HG02798 (cell line): ENCODE measurements around the gene RAB3GAP1.
A peak's percentile ranks its signal among the peaks of the same experiment; 100 is the strongest.
"Not testable (repeated sequence)": the region's sequence is repeated elsewhere in the genome, so short reads cannot be mapped to it uniquely, and the experiment has no call there.

ENCODE experiments used
- ATAC-seq: cut with Tn5 transposase; IDR thresholded peaks from one replicate; pipeline ENCODE4 v1.9.1; 2021; ENCODE audit warnings: mild to moderate bottlenecking; ENCODE audit not compliant: unreplicated experiment, poor library complexity

Gene RAB3GAP1

GRCh38 chr2:135052042-135052876 lies at the start of gene RAB3GAP1:
Gene RAB3GAP1 (plus strand): TSS chr2:135052292. CDS start chr2:135052308, 16 bp downstream.
- ATAC-seq = peak; percentile 80

DNA sequence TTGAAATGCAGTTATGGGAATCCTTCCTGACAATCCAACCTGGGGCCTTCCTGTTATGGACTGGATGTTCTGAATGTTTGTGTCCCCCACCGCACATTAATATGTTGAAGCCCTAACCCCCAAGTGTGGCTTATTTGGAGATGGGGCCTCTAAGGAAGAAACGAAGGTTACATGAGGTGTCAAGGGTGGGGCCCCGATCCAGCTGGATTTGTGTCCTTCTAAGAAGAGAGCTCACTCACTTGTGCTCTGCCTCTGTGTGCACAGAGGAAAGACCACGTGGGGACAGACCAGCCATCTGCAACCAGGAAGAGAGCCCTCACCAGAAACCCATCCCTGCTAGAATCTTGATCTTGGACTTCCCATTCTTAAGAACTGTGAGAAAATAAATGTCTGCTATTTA lies 49.3 kb upstream of the RAB3GAP1 start:
- ATAC-seq = no peak

DNA sequence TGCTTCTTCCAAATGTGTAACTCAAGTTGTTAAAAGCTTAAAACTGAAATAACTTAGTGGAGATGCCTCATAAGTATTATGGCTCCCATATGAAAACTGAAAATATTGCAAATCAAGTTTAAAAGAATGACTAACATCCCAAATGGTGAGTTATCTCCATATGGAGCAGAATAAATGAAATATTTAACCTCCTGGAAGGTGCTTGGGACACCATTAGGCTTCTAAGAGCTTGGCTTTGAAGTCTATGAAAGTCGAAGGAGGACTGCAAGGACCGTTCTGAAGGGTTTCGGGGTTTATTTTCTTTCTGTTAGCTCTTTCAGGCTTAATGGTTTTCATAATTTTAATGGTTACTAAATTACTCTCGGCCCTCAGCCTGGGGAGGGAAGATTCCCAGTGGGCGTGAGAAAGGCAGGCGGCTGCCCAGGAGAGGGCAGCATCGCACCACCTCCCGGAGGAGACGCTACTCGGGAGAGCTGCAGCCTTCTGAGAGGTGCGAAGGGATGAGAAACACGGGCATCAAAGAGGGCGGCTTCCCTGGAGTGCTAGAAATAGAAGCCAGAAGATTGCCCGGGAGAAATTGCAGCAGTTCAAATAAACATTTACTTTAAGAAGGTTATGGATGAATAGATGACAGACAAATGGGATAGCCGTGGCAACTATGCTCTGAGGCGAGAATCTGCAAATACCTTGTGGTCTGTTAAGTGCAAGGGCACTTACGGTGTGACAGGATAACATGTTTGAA lies 47.9 kb upstream of the RAB3GAP1 start:
- ATAC-seq = peak; percentile 97

GRCh38 chr2:135005753-135006152 lies 46.3 kb upstream of the RAB3GAP1 start:
- no peak for ATAC-seq

DNA sequence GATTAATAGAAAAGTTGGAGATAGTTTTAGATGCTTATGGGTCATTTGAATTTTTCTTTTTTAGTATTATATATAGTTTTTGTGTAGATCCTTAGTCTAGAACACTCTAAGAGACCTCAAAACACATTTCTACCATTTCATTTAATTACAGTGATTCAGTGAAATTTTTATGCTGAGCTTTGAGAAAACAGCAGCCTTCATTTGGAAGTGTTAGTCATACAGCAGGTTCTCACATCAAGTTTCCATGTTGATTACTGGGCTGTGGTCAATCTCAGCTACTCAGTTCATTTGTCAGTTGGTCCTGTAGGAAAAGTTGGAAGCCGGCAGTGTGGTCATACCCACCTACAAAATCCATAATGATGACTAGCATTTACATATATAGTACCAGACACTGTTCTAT lies 42.8 kb upstream of the RAB3GAP1 start:
- ATAC-seq = no peak

DNA sequence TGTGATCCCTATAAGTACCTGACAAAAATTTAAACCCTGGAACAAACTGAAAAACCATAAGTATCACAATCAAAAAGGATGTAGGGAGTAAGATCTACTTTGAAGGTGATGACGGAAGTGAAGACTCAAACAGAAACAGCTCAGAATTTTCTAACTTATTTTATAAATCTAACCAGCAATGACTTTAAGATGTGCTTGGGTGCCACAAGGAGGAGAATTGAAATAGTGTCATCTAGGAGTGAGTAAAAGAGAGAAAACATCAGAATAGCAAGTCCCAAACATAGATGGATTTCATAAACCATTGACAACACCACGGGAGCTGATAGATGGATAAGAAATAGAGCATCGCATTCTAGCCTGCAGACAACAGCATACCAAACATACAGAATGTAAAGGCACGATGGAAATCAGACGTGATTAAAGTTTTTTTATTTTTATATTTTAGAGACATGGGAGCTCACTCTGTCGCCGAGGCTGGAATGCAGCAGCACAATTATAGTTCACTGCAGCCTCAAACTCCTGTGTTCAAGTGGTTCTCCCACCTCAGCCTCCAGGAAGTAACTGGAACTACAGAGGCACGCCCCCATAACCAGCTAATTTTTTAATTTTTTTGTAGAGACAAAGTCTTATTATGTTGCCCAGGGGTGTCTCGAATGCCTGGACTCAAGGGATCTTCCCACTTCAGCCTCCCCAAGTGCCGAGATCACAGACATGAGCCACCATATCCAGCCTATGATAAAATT lies 41.7 kb upstream of the RAB3GAP1 start:
- ATAC-seq = no peak

- ATAC-seq = no peak
These were observed 40.5 kb upstream of the RAB3GAP1 start for GRCh38 chr2:135011633-135012032.

DNA sequence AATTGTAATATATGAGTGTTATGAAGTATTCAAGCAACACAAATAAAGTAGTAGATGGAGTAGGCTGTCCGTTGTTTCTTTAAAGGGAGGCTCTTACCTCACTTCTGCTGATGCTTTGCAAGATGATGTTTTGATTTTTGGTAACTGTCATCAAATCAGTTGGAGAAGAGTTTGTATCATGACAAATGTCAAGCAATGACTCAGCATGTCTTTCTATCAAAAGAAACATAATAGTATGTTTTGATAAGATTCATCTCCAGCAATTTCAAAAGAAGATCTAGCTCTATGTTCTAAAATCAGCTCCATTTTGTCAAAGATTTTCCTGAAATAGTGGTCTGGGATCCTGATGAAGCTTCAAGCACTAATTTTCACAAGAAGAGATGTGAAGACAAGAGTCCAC lies 30.5 kb upstream of the RAB3GAP1 start:
- no peak for ATAC-seq

DNA sequence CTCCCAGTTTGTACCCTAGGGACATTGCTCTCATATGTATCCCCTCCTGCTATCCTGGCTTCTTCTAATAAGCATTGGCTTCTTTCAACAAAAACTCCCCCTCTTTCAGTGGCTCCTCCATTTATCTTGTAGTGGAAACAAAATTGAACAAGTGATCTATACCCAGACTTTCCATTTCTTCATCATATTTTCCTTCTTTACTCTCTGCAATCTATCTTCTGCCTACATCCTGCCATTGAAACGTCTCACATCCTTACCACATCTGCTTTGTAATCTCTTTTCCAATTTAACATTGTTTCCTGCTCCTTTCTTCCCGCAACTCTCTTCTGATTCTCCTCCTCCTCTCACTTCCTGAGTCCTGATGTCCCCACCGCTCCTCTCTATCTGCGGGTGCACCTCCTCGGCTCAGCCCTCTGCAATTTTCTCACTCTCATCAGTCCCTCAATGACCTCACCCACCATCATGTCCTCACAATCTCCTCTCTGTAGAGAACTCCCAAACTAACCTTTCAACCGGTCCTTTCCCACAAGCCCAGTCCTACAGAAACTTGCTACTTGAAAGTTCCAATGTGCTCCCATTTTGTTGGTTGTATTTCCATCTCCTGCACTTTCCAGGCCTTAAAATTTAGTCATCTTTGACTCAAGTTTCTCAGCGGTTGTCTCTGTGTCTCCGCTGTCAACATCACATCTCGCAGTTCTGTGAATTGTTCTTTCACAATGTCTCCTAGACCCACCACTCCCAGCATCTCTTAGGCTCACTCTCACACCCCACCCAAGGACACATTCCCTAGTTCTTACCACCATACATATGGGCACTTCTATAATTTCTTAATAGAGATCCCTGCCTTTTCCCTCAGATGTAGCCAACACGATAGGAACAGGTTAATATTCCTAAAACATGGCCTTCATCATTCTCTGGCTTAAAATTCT lies 28.9 kb upstream of the RAB3GAP1 start:
- no peak for ATAC-seq

DNA sequence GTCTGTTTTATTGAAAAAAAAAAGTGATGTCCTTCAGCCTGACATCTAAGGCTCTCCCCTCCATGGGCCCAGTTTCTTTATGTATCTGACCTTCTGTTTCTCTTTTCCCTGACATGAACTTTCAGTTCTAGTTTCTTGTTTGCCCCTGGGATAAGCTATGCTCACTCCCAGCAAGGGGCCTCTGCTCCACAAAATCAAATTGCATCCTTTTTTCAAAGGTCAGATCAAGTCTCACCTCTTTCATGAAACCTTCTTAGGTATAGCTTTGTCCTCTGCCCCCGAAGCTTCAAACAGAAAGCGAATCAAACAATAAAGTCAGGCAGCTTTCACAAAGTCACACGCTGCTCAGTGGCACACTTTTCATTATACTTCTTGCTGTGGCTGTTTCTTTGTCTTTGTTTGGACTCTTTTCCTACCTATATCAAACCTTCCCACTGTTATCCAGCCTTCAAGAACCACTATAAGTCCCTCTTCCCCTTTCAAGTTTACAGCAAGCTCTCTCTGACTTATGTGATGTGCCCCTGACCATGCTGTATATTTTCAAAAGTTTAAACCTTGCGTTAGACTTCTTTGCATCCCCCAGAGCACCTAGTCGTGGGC lies 28.1 kb upstream of the RAB3GAP1 start:
- ATAC-seq = no peak

DNA sequence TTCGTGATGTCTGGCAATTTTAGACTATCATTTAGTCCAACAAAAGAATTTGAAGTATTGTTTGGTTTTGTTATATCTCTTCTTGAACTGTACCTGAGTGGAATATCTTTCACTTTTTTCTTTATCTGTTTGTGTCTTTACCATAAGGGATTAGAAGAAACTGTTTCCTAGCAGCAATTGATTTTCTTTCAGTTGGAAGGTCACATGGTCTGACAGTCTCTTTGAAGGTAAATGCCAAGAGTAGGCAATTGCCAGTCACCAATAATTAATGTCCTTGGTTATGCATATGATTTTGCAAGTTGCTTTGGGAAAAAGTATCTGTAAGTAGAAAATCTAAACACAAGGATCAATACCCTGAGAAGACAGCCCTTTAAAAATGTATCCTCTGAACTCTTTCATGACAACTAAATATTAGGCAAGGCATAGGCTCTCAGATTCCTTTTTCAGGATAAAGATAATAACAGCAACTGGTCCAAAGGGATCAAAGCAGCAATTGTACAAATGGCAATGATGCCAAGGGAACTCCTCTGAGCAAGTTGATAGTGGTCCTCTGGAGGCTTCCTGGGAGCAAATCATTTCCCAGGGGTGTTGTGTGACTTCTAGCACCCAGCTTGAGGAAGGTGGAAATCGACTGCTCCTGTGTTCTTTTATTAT lies 22.5 kb upstream of the RAB3GAP1 start:
- ATAC-seq = no peak

DNA sequence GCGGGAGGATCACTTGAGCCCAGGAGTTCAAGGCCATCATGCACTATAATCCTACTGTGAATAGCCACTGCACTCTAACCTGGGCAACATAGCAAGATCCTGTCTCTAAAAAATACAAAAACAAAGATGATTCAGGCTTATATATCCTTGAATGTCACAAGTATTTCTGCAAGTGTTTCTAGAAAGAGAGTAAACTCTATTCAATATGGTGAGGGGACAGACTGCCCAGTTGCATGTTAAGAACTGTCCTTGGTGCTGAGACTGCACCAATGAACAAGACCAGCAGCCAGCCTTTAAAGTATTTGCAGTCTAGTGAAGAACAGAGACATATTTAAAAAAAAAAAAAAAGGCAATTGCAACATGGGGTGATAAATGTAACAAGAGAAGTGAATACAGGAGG lies 21.3 kb upstream of the RAB3GAP1 start:
- no peak for ATAC-seq

GRCh38 chr2:135033216-135033615 lies 18.9 kb upstream of the RAB3GAP1 start:
- not testable (repeated sequence) for ATAC-seq

DNA sequence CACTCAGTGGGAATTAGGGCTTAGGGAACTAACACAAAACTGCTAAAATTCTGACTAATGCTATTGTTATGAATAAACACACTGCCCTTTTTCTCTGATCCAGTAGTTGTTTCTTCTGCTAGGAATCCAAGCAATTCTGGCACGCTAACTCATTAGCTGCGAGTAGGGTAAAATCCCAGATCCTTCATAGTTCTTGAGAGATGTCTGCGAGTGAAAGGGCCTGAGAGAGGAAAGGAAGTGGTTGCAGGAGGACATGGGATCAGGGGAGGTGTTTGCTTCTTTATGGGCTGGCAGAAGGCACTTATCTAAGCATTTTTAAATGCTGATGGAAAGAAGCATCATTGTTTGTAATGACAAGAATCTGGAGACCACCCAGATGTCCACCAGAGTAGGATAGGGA lies 14.3 kb upstream of the RAB3GAP1 start:
- ATAC-seq = no peak

- no peak for ATAC-seq
These were observed 8.7 kb upstream of the RAB3GAP1 start for GRCh38 chr2:135043345-135043744.

GRCh38 chr2:135047300-135047699 lies 4.8 kb upstream of the RAB3GAP1 start, which contains the start of gene MAP3K19:
Gene MAP3K19 (minus strand): TSS chr2:135047447. CDS start chr2:135024647, 22,800 bp downstream.
- no peak for ATAC-seq

DNA sequence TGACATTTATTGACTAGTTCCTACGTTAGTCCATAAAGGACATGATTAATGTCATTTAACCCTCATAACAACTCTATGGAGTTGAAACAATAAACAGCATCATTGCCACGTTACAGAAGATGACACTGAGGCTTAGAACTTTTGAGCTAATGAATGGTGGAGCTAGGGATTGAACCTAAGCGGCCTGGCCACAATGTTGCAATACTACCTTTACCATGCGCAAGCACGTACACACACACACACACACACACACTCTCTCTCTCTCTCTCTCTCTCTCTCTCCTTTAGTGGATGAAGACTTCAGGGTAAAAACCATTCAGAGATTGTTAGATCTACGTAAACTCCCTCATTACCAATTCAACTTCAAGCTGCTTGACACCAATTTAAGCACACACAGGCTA lies 4.0 kb upstream of the RAB3GAP1 start:
- no peak for ATAC-seq

DNA sequence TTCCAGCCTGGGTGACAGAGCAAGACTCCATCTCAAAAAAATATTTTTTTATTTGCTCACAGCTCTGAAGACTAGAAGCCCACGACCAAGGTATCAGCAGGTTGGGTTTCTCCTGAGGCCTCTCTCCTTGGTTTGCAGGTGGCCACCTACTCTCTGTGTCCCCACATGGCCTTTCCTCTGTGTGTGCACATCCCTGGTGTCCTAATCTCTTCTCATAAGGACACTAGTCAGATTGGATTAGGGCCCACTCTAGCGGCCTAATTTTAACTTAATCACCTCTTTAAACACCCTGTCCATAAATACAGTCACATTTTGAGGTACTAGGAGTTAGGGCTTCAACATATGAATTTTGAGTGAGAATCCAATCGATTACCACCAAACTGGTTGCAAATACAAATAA lies 2.0 kb upstream of the RAB3GAP1 start:
- no peak for ATAC-seq

DNA sequence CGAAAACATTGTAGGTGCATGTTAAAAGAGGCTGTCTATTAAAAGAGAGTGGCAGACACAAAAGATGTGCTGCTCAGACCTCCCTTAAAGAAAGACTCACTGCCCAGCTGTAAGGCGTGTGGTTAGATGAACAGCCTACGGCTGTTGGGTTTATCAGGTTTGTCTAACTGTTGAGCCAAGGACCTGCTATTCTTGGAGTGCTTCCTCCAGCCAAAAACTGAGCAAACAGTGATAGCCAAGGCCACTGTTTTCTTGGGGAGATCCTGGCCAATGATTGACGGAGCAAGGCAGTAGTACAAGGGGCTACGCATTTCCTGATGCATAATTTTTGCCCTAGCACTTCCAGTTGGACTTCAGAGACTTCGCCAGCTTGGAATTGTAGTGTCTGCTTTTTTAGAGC lies 1.4 kb upstream of the RAB3GAP1 start:
- ATAC-seq = no peak
